HK-2 (cell line): ENCODE results near the gene EBI3.
A peak's percentile ranks its signal among the peaks of the same experiment; 100 is the strongest.
"Not testable (repeated sequence)": the region's sequence is repeated elsewhere in the genome, so short reads cannot be mapped to it uniquely, and the experiment has no call there.

ENCODE experiments used
- DNase-seq: peaks from one replicate; pipeline ENCODE4 v3.0.0-alpha.2; 2018; ENCODE audit not compliant: unreplicated experiment

Gene EBI3

GRCh38 chr19:4229179-4229931 is at the start of gene EBI3:
TSS of gene EBI3 (plus strand) at chr19:4229523. CDS start at chr19:4229551, 28 bp downstream.
- DNase-seq = peak; percentile 88

- DNase-seq = no peak
Observed at GRCh38 chr19:4181053-4181508, 48.2 kb upstream of the EBI3 start.

GRCh38 chr19:4182084-4182810 is 47.1 kb upstream of the EBI3 start, which contains the start of the genes ANKRD24 and SIRT6:
TSS of gene ANKRD24 (plus strand) at chr19:4182689. CDS start at chr19:4186426, 3,737 bp downstream.
TSS of gene SIRT6 (minus strand) at chr19:4182563. CDS start at chr19:4182539, 24 bp downstream.
- DNase-seq = peak; percentile 93

- no peak for DNase-seq
Observed at GRCh38 chr19:4183967-4184717, 45.2 kb upstream of the EBI3 start.

GRCh38 chr19:4184718-4185352 is 44.5 kb upstream of the EBI3 start:
- DNase-seq = no peak

GRCh38 chr19:4185413-4186086 is 43.8 kb upstream of the EBI3 start:
- DNase-seq = no peak

- DNase-seq = peak; percentile 87
Observed at GRCh38 chr19:4186087-4186993, 43.0 kb upstream of the EBI3 start.

GRCh38 chr19:4187313-4188122 is 41.8 kb upstream of the EBI3 start:
- DNase-seq = no peak

- DNase-seq = no peak
Observed at GRCh38 chr19:4189641-4190040, 39.7 kb upstream of the EBI3 start.

GRCh38 chr19:4192537-4192936 is 36.8 kb upstream of the EBI3 start:
- not testable (repeated sequence) for DNase-seq

GRCh38 chr19:4194353-4194752 is 35.0 kb upstream of the EBI3 start:
- no peak for DNase-seq

- DNase-seq = no peak
Observed at GRCh38 chr19:4196009-4196408, 33.3 kb upstream of the EBI3 start.

GRCh38 chr19:4196587-4197148 is 32.7 kb upstream of the EBI3 start:
- no peak for DNase-seq

- DNase-seq = no peak
Observed at GRCh38 chr19:4197228-4197624, 32.1 kb upstream of the EBI3 start.

GRCh38 chr19:4197625-4198466 is 31.5 kb upstream of the EBI3 start:
- no peak for DNase-seq

- no peak for DNase-seq
Observed at GRCh38 chr19:4198467-4199126, 30.7 kb upstream of the EBI3 start.

- DNase-seq = no peak
Observed at GRCh38 chr19:4199699-4200293, 29.5 kb upstream of the EBI3 start.
